Activated effector memory CD4-positive, alpha-beta T cell treated with Interleukin-2 at 50 U/mL for 16 hours (primary cell): Measurements from ENCODE around the gene FKBP7.
"Not testable (repeated sequence)": the region's sequence is repeated elsewhere in the genome, so short reads cannot be mapped to it uniquely, and the experiment has no call there.

ENCODE experiments used
- DNase-seq: peaks from one replicate; pipeline ENCODE4 v3.0.0-alpha.2; 2020

Gene FKBP7

DNA sequence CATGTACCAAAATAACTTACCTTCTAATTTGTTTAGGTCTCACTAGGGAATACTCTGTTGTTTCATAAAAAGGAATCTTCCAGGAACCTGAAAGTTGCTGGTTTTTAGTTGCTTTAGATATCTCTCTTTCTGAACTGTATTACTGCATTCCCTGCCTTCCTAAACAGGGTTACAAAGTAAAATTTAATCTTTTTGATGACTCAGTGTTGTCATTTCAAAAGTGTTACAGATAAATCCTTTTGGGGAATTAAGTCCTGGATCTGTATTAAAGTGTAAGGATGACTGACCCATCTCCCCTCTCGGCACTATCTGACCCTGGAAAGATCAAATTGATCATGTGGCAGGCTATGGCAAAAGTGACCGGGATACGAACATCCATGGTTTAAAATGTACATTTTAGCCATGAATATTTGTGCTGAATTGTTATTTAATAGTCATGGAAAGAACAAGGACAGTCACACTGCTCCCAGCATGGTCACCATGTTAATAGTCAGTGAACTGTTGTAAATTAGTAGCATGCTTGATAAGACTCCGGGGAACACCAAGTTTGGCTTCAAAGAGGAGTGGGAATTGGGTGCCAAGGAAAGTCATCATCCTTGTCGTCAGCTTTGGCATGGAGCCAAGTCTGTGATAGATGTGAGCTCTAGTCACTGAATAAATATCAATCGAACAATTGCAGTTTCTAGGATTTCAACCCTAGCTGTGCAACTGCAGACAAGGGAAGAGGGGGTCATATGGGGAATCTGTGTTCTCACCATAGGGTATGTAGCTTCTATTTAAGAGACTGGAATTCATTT, 6.0 kb upstream of the FKBP7 start:
- no peak for DNase-seq

- no peak for DNase-seq
These were observed 4.0 kb upstream of the FKBP7 start for GRCh38 chr2:178482437-178482836.

DNA sequence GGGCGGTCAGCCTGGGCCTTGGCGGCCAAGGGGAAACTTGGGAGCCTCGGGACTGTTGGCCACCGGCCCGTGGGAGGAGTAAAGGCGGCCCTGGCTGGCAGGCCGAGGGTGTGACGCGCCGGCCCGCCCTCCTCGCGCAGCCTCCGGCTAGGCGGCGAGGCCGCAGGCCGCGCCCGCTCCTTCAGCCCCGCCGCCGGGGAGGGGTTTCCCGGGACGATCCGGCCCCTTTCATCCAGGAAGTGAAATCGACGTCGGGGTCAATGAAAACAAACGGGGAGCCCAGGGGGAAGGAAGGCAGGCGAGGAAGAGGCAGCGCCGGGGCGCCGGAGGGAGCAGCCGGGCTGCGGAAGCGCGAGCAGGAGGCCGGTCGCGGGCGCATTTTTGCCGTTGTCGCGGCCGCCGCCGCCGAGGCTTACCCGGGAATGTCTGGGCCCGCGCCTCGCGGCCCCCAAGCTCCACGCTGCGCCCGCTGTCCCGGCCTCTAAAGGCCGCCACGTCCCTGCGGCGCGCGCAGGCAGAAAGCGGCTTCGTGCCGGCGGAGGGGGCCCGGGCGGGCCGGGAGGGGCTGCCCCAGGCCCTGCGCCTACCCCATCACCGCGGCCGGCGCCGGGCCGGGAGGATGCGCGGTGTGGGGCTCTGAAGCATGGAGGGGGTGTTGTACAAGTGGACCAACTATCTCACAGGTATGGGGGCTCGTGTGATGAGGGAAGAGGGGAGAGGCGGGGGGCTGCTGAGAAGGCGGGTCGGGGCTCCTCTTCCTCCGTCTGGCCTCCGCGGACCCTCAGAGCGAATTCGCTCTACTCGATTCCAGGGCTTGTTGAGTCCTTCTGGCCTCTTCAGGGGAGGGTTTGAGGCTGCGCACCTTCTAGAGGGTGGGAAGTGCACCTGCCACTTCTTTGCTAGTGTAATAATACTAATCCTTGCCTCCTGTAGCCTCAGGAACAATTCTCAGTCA, 2.1 kb upstream of the FKBP7 start, which contains the start of gene PLEKHA3:
Gene PLEKHA3, plus strand, starts transcription at position 231 of the 955 bp plus-strand sequence. Its CDS starts 413 bp downstream, at position 644.
- DNase-seq = peak; percentile 66

- no peak for DNase-seq
These were observed 1.4 kb upstream of the FKBP7 start for GRCh38 chr2:178479758-178480226.

DNA sequence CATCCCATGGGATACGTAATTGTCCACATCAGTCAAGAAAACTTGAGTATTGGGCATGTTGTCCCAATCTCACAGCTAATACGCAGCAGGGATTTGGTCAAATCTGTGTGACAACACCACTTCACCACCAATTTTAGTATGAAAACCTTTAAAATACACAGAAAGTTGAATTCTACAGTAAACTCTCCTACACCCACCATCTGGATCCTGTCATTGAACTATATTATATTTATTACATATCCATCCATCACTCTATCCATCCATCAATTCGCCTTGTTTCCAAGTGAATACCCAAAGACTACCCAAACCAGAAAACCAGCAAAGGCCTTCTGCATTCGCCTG, 846 bp upstream of the FKBP7 start:
- no peak for DNase-seq

GRCh38 chr2:178478130-178478438, 316 bp downstream of the FKBP7 start:
- no peak for DNase-seq

- no peak for DNase-seq
These were observed 814 bp downstream of the FKBP7 start for GRCh38 chr2:178477443-178478129.

DNA sequence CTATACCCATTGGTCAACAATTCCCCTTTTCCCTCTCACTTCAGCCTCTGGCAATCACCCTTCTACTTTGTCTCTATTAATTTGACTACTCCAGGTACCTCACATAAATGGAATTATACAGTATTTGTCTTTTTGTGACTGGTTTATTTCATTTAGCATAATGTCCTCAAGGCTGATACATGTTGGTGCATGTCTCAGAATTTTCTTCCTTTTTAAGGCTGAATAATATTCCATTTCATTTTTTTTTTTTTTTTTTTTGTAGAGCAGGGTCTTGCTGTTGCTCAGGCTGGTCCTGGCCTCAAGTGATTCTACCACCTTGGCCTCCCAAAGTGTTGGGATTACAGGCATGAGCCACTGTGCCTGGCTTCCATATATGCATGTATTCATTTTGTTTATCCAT, 1.9 kb downstream of the FKBP7 start:
- no peak for DNase-seq

DNA sequence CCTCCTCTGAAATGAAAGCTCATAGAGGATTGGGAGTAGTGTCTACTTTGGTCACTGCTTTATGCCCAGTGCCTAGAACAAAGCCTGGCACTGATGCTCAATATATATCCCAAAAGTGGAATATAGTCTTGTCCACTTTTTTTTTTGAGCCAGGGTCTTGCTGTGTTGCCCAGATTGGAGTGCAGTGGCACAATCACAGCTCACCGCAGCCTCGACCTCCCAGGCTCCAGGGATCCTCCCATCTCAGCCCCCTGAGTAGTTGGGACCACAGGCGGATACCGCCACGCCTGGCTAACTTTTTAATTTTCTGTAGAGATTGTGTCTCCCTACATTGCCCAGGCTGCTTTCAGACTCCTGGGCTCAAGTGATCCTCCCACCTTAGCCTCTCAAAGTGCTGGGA, 3.8 kb downstream of the FKBP7 start:
- DNase-seq = no peak

DNA sequence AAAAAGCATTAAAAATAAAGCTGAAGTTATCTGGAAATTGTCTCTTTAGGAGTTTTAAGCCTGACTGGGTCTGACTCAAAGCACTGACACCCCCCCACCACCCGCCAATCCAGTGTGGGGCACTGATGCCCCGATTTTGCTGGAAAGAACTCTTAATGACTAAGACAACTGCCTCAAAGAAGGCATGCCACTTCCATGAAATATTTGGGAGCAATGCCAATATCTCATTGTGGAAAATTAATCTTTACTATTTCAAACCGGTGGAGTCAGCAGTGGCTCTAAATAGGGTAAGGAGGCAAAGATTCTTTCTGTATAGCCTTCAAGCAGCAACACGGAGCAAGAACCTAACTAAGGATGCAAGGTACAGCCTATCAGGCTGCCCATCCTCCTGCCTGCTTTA, 4.5 kb downstream of the FKBP7 start:
- no peak for DNase-seq

DNA sequence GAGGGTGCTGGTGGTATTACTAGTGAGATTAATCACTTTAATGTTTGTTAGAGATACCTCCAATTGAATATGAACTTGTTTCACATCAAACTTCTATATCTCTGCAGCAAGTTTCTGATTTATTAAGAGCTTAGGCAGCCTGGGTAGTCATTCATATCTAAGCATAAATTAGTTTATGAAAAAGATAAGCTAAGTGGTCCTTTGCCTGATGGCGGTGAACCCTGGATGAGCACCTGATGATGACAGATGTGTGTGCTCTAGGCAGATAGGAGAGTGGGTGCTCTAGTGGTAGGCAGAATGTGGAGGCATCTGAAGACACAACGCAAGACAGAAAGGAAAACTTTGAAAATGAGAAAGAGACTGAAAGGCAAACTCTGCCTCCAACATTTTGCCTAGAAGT, 5.0 kb downstream of the FKBP7 start:
- DNase-seq = no peak

GRCh38 chr2:178471313-178471712, 7.1 kb downstream of the FKBP7 start:
- DNase-seq = not testable (repeated sequence)

DNA sequence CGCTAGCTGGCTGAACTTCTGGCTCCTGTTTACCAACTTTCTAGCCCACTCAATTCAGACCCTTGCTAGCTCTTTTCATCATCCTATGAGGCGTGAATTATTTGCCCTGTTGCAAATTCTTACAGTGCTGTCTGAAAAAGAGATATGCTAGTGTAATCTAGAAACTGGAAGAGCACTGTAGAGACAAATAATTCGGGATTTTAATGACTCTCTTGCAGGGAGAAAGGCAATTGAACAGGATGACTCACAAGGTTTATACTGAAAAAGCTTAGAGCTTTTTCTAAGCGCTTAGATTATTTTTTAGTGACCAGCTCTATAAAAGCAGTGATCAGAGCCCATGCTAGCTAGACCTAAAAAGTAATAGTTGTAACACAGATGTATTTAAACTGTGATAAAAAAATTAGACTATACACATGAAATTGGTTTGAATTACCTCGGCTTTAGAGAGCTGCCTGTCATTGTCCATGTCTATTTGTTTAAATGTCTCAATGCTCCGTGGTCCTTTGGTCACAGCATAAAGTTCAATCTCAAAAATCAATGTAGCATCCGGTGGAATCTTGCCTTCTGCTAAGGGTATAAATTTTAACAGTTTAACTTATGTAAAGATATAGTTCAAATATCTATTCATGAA, 9.1 kb downstream of the FKBP7 start:
- no peak for DNase-seq

- no peak for DNase-seq
These were observed 21.0 kb downstream of the FKBP7 start for GRCh38 chr2:178457390-178457886.

DNA sequence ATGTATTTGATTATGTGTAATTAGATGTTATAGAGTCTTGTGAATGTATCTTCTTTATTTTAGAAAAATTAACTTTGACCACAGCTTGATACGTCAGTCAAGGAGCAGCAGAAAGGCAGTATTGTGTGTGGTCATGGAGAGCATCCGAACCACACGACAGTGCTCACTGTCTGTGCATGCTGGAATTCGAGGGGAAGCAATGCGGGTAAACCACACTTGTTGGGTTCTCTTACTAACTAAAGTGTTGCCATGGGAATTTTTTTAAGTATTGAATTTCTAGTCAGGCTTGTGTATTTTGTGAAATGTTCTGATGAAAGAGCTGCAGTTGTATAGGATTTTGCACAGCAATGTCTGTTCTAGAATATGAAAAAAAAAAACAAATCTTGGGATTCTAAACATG, 22.5 kb downstream of the FKBP7 start:
- DNase-seq = no peak

GRCh38 chr2:178452870-178453269, 25.5 kb downstream of the FKBP7 start:
- DNase-seq = no peak

DNA sequence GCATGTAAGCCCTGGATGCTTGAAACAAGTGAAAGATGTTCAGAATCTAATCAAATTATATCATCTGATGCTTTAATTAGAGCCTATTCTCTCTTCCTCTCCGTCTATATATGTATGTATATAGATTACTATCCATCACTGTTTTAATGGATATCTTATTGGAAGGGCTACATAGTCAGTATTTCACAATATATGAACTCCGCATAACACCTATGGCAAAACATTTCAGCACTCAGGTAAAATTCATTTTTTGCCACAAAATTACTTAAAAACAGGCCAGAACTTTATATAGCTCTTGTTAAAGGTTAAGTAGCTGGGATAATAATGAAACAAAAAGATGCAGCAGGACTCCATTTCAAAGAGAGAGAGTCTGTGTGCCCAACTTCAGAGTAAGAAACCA, 26.1 kb downstream of the FKBP7 start:
- DNase-seq = no peak

- DNase-seq = peak; percentile 92
These were observed 27.4 kb downstream of the FKBP7 start, which contains the start of the genes PJVK and PRKRA for GRCh38 chr2:178450774-178451525. TSS of gene PJVK (plus strand) at chr2:178451378. CDS start at chr2:178453410, 2,032 bp downstream. TSS of gene PRKRA (minus strand) at chr2:178451175. CDS start at chr2:178451030, 145 bp downstream.

DNA sequence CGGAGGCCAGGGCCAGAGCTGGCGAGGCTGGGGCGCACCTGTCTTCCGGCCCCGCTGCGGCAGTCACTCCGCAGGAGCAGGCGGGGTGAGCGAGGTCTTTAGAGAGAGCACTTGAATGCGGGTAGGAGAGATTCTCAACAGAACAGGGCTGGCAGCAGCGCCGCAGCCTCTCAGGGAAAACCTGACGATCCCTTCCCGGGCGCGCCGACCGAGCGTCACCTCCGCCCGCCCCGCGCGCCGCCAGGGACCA, 28.0 kb downstream of the FKBP7 start:
- DNase-seq = peak; percentile 76

DNA sequence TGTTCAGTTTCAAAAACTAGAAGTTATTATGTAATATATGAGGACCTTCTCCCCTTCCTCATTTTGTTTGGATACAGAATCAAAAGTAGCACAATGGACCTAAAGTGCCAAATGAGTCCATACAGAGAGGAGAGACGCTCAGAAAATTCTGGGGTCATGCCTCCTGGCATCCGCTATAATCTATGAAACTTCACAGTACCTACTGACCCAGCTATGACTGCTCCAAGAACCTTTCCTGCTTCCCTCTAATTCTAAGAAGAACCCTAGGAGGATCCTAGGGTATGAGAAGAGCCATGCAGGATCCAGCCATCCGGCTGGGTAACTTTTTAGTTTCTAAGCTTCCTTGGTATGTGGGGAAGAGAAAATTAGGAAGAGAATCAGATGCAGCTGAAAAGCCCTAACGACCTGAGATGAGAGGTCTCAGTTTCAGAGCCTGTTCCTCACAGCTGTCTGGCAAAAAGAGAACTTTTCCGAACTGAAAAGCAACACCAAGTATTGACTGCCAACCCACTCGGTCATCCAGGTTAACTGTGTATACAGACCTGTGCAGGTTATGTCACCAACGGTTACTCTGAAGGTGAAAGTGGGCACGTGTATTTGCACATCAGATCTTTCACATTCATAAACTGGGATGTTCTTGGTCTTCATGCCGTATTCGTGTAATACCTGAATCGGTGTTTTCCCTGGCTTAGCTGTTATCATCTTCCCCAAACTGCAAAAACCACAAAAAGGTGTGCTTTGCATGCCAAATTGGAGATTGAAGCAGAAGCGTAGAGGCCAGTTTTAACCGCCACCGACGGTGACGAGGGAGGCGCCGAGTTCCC, 28.5 kb downstream of the FKBP7 start:
- DNase-seq = no peak
